ENCODE results near the gene VANGL2.

- TF ChIP-seq POLR2A (IDR thresholded peaks at IDR 0.05; ENCODE audit: low read depth, low read length) (0 out of 2 replicates have a peak, but pooled peaks have one; percentile 5), TAF1 (IDR thresholded peaks at IDR 0.05; ENCODE audit: borderline replicate concordance, low read depth, low read length) (no peak), POLR2AphosphoS5 (IDR thresholded peaks at IDR 0.05; ENCODE audit: low read depth, low read length) (peak; percentile 50; the same call in 1 of the 2 replicates)
Measured at GRCh38 chr1:160359559-160360226, 40.7 kb upstream of the VANGL2 start.
